ENCODE data around the gene FNBP1. TPM values are rescaled to one million over a fixed set of nuclear protein-coding genes. Genes with fewer than 3 reads are reported as not detected.
A peak's percentile ranks its signal among the peaks of the same experiment; 100 is the strongest.
"Not testable (repeated sequence)": the region's sequence is repeated elsewhere in the genome, so short reads cannot be mapped to it uniquely, and the experiment has no call there.

Gene FNBP1
- total RNA-seq, 3 donors from 2014 or later: 156 to 174 (median 163) TPM

GRCh38 chr9:130036099-130036498, 6.9 kb downstream of the FNBP1 start:
- H3K27me3 Mint-ChIP-seq (ENCODE audit: low read depth): no peaks in the 10 kb centered on the region
- peaks cover 18% of the 10 kb centered on the region for H3K36me3 Mint-ChIP-seq (ENCODE audit: insufficient read depth)
- H3K9me3 Mint-ChIP-seq: no peaks in the 10 kb centered on the region
- DNase-seq: no peak
- H3K4me3 Mint-ChIP-seq: peak overlapping the region; percentile 97
- H3K4me1 Mint-ChIP-seq (ENCODE audit: low read depth): peaks cover 82% of the 10 kb centered on the region
- ATAC-seq: peak; percentile 57 to 61

GRCh38 chr9:130034570-130034969, 8.4 kb downstream of the FNBP1 start:
- H3K27me3 Mint-ChIP-seq (ENCODE audit: low read depth): no peaks in the 10 kb centered on the region
- no peaks in the 10 kb centered on the region for H3K9me3 Mint-ChIP-seq
- ATAC-seq (peak; percentile 58 to 60), DNase-seq (no peak)
- H3K4me3 Mint-ChIP-seq: peak overlapping the region; percentile 97
- H3K4me1 Mint-ChIP-seq (ENCODE audit: low read depth): peaks cover 86% of the 10 kb centered on the region
- peaks cover 16% of the 10 kb centered on the region for H3K36me3 Mint-ChIP-seq (ENCODE audit: insufficient read depth)

- H3K36me3 Mint-ChIP-seq (ENCODE audit: insufficient read depth): peaks cover 20% of the 10 kb centered on the region
Measured at GRCh38 chr9:130030651-130031127, 12.3 kb downstream of the FNBP1 start.

GRCh38 chr9:130029223-130029973, 13.6 kb downstream of the FNBP1 start:
- H3K27me3 Mint-ChIP-seq (ENCODE audit: low read depth): no peaks in the 10 kb centered on the region
- peaks cover 91% of the 10 kb centered on the region for H3K4me1 Mint-ChIP-seq (ENCODE audit: low read depth)
- peaks cover 5% of the 10 kb centered on the region for H3K9me3 Mint-ChIP-seq
- DNase-seq: no peak
- peak; percentile 59 to 62 for ATAC-seq
- peak overlapping the region; percentile 62 for H3K4me3 Mint-ChIP-seq
- peaks cover 21% of the 10 kb centered on the region for H3K36me3 Mint-ChIP-seq (ENCODE audit: insufficient read depth)

More at GRCh38 chr9:130030651-130031127, 12.3 kb downstream of the FNBP1 start:
- Mint-ChIP-seq H3K4me1 (ENCODE audit: low read depth) (peaks cover 92% of the 10 kb centered on the region), H3K4me3 (peak overlapping the region; percentile 71), H3K9me3 (peaks cover 5% of the 10 kb centered on the region), H3K27me3 (ENCODE audit: low read depth) (no peaks in the 10 kb centered on the region)
- DNase-seq (no peak), ATAC-seq (peak; percentile 12 to 24)

- no peak for DNase-seq
- H3K4me3 Mint-ChIP-seq: peak overlapping the region; percentile 62
- ATAC-seq: no peak
- H3K27me3 Mint-ChIP-seq (ENCODE audit: low read depth): no peaks in the 10 kb centered on the region
- peaks cover 20% of the 10 kb centered on the region for H3K36me3 Mint-ChIP-seq (ENCODE audit: insufficient read depth)
- peaks cover 96% of the 10 kb centered on the region for H3K4me1 Mint-ChIP-seq (ENCODE audit: low read depth)
- peaks cover 5% of the 10 kb centered on the region for H3K9me3 Mint-ChIP-seq
Measured at GRCh38 chr9:130028493-130029222, 14.3 kb downstream of the FNBP1 start.

GRCh38 chr9:130027533-130028365, 15.2 kb downstream of the FNBP1 start:
- Mint-ChIP-seq H3K36me3 (ENCODE audit: insufficient read depth) (peaks cover 21% of the 10 kb centered on the region), H3K4me3 (peak overlapping the region; percentile 30), H3K27me3 (ENCODE audit: low read depth) (no peaks in the 10 kb centered on the region), H3K9me3 (peaks cover 5% of the 10 kb centered on the region), H3K4me1 (ENCODE audit: low read depth) (peaks cover 97% of the 10 kb centered on the region)
- DNase-seq (no peak), ATAC-seq (no peak)

GRCh38 chr9:130026583-130027340, 16.2 kb downstream of the FNBP1 start:
- Mint-ChIP-seq H3K4me3 (peak overlapping the region; percentile 52), H3K36me3 (ENCODE audit: insufficient read depth) (peaks cover 24% of the 10 kb centered on the region), H3K4me1 (ENCODE audit: low read depth) (peaks cover 94% of the 10 kb centered on the region), H3K27me3 (ENCODE audit: low read depth) (no peaks in the 10 kb centered on the region), H3K9me3 (peaks cover 5% of the 10 kb centered on the region)
- ATAC-seq (peak; percentile 8 to 12), DNase-seq (no peak)

GRCh38 chr9:130024597-130024994, 18.4 kb downstream of the FNBP1 start:
- H3K4me3 Mint-ChIP-seq: peak overlapping the region; percentile 16
- ATAC-seq (no peak), DNase-seq (no peak)
- H3K36me3 Mint-ChIP-seq (ENCODE audit: insufficient read depth): peaks cover 31% of the 10 kb centered on the region
- peaks cover 94% of the 10 kb centered on the region for H3K4me1 Mint-ChIP-seq (ENCODE audit: low read depth)
- peaks cover 5% of the 10 kb centered on the region for H3K9me3 Mint-ChIP-seq
- no peaks in the 10 kb centered on the region for H3K27me3 Mint-ChIP-seq (ENCODE audit: low read depth)

GRCh38 chr9:130023994-130024596, 18.9 kb downstream of the FNBP1 start:
- Mint-ChIP-seq H3K36me3 (ENCODE audit: insufficient read depth) (peaks cover 35% of the 10 kb centered on the region), H3K4me1 (ENCODE audit: low read depth) (peaks cover 93% of the 10 kb centered on the region), H3K4me3 (peak overlapping the region; percentile 16), H3K27me3 (ENCODE audit: low read depth) (no peaks in the 10 kb centered on the region), H3K9me3 (peaks cover 5% of the 10 kb centered on the region)
- ATAC-seq: no peak
- no peak for DNase-seq

- DNase-seq (no peak), ATAC-seq (peak; percentile 36 to 57)
- peaks cover 86% of the 10 kb centered on the region for H3K4me1 Mint-ChIP-seq (ENCODE audit: low read depth)
- H3K27me3 Mint-ChIP-seq (ENCODE audit: low read depth): no peaks in the 10 kb centered on the region
- peaks cover 5% of the 10 kb centered on the region for H3K9me3 Mint-ChIP-seq
- H3K4me3 Mint-ChIP-seq: peak overlapping the region; percentile 66
- H3K36me3 Mint-ChIP-seq (ENCODE audit: insufficient read depth): peaks cover 31% of the 10 kb centered on the region
Measured at GRCh38 chr9:130023144-130023787, 19.7 kb downstream of the FNBP1 start.

GRCh38 chr9:130022566-130023143, 20.3 kb downstream of the FNBP1 start:
- H3K9me3 Mint-ChIP-seq: no peaks in the 10 kb centered on the region
- peaks cover 84% of the 10 kb centered on the region for H3K4me1 Mint-ChIP-seq (ENCODE audit: low read depth)
- peak overlapping the region; percentile 56 for H3K4me3 Mint-ChIP-seq
- no peak for ATAC-seq
- no peaks in the 10 kb centered on the region for H3K27me3 Mint-ChIP-seq (ENCODE audit: low read depth)
- DNase-seq: no peak
- H3K36me3 Mint-ChIP-seq (ENCODE audit: insufficient read depth): peaks cover 26% of the 10 kb centered on the region

- H3K9me3 Mint-ChIP-seq; ATAC-seq; DNase-seq; H3K27me3 Mint-ChIP-seq (ENCODE audit: low read depth); H3K4me3 Mint-ChIP-seq: not testable (repeated sequence)
- peaks cover 84% of the 10 kb centered on the region for H3K4me1 Mint-ChIP-seq (ENCODE audit: low read depth)
- H3K36me3 Mint-ChIP-seq (ENCODE audit: insufficient read depth): peaks cover 26% of the 10 kb centered on the region
Measured at GRCh38 chr9:130021842-130022241, 21.1 kb downstream of the FNBP1 start.
